Thyroid gland (tissue), 4 donors: Measurements from ENCODE around the gene AMPD2.

Experiments used
- CTCF ChIP-seq, 6 experiments: fragments of 200-600 bp in 3 of 6; fragments of 450-650 bp in 3 of 6; sonication (generic) in 3 of 6; IDR thresholded peaks; one replicate each; pipeline ENCODE4 v1.5.1; 2016 to 2019; ENCODE audit warnings: antibody characterized with exemption in 6 of 6, mild to moderate bottlenecking in 2 of 6, inconsistent platforms in 1 of 6, moderate library complexity in 1 of 6
- POLR2A ChIP-seq, 2 donors: fragments of 450-650 bp; IDR thresholded peaks; one replicate each; pipeline ENCODE4 v1.6.1; 2017; ENCODE audit warnings: antibody characterized with exemption in 2 of 2, mild to moderate bottlenecking in 2 of 2, moderate library complexity in 1 of 2

DNA sequence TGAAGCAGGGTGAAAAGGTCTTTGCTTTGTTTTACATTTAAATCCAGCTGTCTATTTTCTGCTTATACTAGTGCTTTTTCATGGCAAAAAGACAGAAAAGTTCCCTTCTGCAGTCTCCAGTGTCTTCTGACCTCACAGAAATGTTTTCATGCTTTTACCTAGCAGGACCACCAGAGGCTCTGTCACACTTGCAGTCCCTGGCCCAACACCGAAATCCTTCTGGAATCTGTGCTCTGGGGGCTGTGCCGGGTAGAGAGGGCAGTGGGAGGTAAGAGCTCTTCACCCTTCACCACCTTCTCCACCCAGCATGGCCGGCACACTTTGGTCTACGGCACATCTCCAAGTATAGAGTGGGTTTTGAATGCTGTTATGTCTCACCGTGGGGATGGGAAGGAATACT is 21.0 kb upstream of the AMPD2 start:
- no peak for TF ChIP-seq CTCF (IDR thresholded peaks at IDR 0.05)
- TF ChIP-seq POLR2A (IDR thresholded peaks at IDR 0.05), result no peak
